MCF 10A (cell line): ENCODE data around the gene HLA-DPB1. TPM values are rescaled to one million over a fixed set of nuclear protein-coding genes. Genes with fewer than 3 reads are reported as not detected.

Experiments used
- BruUV-seq: library from RNA; stranded (reverse); fragments of 400-500 nt; replicated peaks from 2 replicates; lab custom pipeline; 2021; lab: Mats Ljungman, UMichigan
- CTCF ChIA-PET: fragments of 300-600 bp; sonication (Branson Sonifier 250); formaldehyde crosslinking; extraction: SDS; loops from one replicate; lab custom pipeline; 2021; ENCODE audit warnings: antibody characterized with exemption, inconsistent platforms; lab: Yijun Ruan, JAX
- POLR2A ChIA-PET: fragments of 300-600, 350-650 bp; sonication (Branson Sonifier 250); formaldehyde crosslinking; extraction: SDS; loops from one replicate; lab custom pipeline; 2020; ENCODE audit warnings: antibody characterized with exemption, inconsistent platforms; lab: Yijun Ruan, JAX
- DNase-seq: peaks from one replicate; pipeline ENCODE4 v3.0.0-alpha.2; 2018; ENCODE audit not compliant: unreplicated experiment
- H3K27ac Mint-ChIP-seq: one replicate; pipeline ENCODE4 v1.8.0; 2022; ENCODE audit warnings: mild to moderate bottlenecking, low read depth, mixed read lengths; ENCODE audit not compliant: unreplicated experiment
- H3K27me3 Mint-ChIP-seq: one replicate; pipeline ENCODE4 v1.8.0; 2022; ENCODE audit warnings: mixed read lengths; ENCODE audit not compliant: insufficient read depth, unreplicated experiment
- H3K36me3 Mint-ChIP-seq: one replicate; pipeline ENCODE4 v1.8.0; 2022; ENCODE audit warnings: mild to moderate bottlenecking, moderate library complexity, mixed read lengths; ENCODE audit not compliant: insufficient read depth, unreplicated experiment
- H3K4me1 Mint-ChIP-seq: one replicate; pipeline ENCODE4 v1.8.0; 2022; ENCODE audit warnings: mixed read lengths; ENCODE audit not compliant: insufficient read depth, unreplicated experiment
- H3K4me3 Mint-ChIP-seq: one replicate; pipeline ENCODE4 v1.8.0; 2022; ENCODE audit warnings: mild to moderate bottlenecking, moderate library complexity, mixed read lengths; ENCODE audit not compliant: unreplicated experiment
- H3K9me3 Mint-ChIP-seq: one replicate; pipeline ENCODE4 v1.8.0; 2022; ENCODE audit warnings: mixed read lengths; ENCODE audit not compliant: unreplicated experiment
- intact Hi-C: fragments of 100-400 bp; cut with micrococcal nuclease; formaldehyde crosslinking; loops from 2 replicates; pipeline ENCODE4 v1.14.1; 2022
- total RNA-seq: library from RNA; stranded (reverse); gene quantifications from 2 replicates; pipeline ENCODE4 v1.2.3, GENCODE V29; 2022
- TF ChIP-seq, protein P1 (sequence below): fragments of 200-600 bp; IDR thresholded peaks from one replicate; pipeline ENCODE4 v1.8.0; 2022; ENCODE audit warnings: antibody characterized with exemption, mild to moderate bottlenecking; ENCODE audit not compliant: unreplicated experiment

HLA-DPB1 gene
- total RNA-seq, 1 experiment from 2014 or later = not detected

DNA sequence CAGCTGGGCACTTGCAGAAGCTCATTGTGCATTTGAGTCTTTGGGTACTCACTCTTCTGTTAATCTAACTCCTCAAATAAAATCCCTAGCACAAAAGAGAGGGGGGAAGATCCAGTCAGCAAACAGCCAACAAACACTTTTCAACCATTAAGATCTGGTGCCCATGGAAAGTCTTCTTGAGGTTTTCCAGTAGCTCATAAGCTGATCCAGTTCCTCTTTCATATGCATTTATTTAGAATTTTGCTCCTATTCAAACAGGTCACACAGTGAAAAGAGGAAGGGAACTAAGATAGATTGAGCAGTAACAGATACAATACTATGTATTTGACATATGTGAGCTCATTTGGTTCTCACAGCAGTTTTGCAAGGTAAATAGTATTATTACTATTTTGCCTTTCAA is 38.6 kb downstream of the HLA-DPB1 start:
- Mint-ChIP-seq H3K27ac (no peak overlapping the region), H3K9me3 (no peaks in the 10 kb centered on the region), H3K27me3 (peaks cover 96% of the 10 kb centered on the region), H3K36me3 (no peaks in the 10 kb centered on the region), H3K4me1 (no peaks in the 10 kb centered on the region), H3K4me3 (no peak overlapping the region)
- intact Hi-C loops = no loop called here
- ChIA-PET POLR2A (no interaction called here), CTCF (interaction anchor here (0.8 to 1.3 kb wide), 3 partner anchors 32 to 83 kb away, joined by 3 to 4 read pairs (median 3); no protein-coding TSS in a partner anchor)
- no peak for DNase-seq
- TF ChIP-seq, protein P1, sequence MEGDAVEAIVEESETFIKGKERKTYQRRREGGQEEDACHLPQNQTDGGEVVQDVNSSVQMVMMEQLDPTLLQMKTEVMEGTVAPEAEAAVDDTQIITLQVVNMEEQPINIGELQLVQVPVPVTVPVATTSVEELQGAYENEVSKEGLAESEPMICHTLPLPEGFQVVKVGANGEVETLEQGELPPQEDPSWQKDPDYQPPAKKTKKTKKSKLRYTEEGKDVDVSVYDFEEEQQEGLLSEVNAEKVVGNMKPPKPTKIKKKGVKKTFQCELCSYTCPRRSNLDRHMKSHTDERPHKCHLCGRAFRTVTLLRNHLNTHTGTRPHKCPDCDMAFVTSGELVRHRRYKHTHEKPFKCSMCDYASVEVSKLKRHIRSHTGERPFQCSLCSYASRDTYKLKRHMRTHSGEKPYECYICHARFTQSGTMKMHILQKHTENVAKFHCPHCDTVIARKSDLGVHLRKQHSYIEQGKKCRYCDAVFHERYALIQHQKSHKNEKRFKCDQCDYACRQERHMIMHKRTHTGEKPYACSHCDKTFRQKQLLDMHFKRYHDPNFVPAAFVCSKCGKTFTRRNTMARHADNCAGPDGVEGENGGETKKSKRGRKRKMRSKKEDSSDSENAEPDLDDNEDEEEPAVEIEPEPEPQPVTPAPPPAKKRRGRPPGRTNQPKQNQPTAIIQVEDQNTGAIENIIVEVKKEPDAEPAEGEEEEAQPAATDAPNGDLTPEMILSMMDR = no peak
- BruUV-seq = no TSS peak

DNA sequence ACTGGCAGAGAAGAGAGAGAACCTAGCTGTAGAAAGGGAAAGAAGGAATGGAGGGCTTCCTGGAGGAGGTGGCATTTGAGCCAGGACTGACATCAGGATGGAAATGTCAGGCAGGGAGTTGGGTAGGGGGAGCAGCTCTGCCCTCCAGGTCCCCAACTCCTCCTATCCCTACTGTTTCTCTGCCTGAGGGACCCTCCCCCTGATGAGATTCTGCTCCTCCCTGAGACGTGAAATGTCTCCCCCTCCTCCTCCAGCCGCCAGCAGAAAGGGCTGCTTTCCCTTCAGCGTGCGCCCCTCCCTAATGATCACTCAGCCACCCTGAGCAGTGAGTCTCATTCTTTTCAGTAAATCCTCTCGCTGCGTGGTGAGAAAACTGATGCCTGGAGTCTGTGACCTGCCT is 40.6 kb downstream of the HLA-DPB1 start:
- CTCF ChIA-PET = interaction anchor here (0.6 to 5.7 kb wide), 6 partner anchors 20 to 163 kb away, joined by 3 to 63 read pairs (median 4); partner anchors contain the start of gene HLA-DMA
- BruUV-seq = no TSS peak
- POLR2A ChIA-PET = no interaction called here
- Mint-ChIP-seq H3K27ac (no peak overlapping the region), H3K27me3 (peaks cover 96% of the 10 kb centered on the region), H3K4me3 (no peak overlapping the region), H3K36me3 (no peaks in the 10 kb centered on the region), H3K4me1 (no peaks in the 10 kb centered on the region), H3K9me3 (no peaks in the 10 kb centered on the region)
- no peak for DNase-seq
- TF ChIP-seq, protein P1 = no peak
- intact Hi-C loops = no loop called here

DNA sequence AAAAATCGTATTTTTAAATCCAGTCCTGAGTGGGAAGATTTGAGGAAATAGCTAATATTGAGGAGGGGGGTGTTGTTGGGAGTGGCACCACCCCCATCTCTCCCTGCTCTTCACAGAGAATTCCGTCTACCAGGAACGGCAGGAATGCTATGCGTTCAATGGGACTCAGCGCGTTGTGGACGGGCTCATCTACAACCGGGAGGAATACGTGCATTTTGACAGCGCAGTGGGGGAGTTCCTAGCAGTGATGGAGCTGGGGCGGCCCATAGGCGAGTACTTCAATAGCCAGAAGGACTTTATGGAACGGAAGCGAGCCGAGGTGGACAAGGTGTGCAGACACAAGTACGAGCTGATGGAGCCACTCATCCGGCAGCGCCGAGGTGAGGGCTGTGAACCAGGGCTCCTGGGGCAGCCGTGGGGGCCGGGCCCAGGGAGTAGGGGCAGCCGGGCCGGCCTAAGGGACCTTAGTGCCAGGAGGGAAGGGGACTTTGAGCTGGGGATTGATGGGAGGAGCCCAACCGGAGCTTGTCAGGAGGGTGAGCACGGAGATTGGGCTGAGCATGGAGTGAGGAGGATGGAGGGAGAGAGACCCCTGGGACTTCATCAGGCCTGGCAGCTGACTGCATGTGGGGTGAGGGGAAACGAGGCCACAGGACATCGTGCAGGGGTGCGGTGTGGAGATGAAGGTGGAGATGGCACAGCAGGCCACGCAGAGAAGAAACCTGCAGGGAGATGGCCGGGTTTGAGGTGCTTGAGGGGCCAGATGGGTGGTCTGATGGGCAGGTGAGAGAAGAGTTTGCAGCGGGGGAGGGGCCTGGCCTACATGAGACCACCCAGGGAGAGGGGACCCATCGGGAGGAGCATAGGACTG is 41.3 kb downstream of the HLA-DPB1 start:
- POLR2A ChIA-PET = interaction anchor here (0.7 to 0.9 kb wide), 2 partner anchors 73 to 131 kb away, joined by 3 read pairs; no protein-coding TSS in a partner anchor
- TF ChIP-seq, protein P1 = no peak
- no peak for DNase-seq
- H3K27ac Mint-ChIP-seq = no peak overlapping the region
- H3K9me3 Mint-ChIP-seq = no peaks in the 10 kb centered on the region
- BruUV-seq = no TSS peak
- no peaks in the 10 kb centered on the region for H3K4me1 Mint-ChIP-seq
- no peaks in the 10 kb centered on the region for H3K36me3 Mint-ChIP-seq
- H3K4me3 Mint-ChIP-seq = no peak overlapping the region
- intact Hi-C loops = no loop called here
- peaks cover 92% of the 10 kb centered on the region for H3K27me3 Mint-ChIP-seq
- CTCF ChIA-PET = interaction anchor here (0.6 to 5.7 kb wide), 11 partner anchors 15 to 282 kb away, joined by 3 to 63 read pairs (median 4); partner anchors contain the start of genes HLA-DMA and HLA-DMB

DNA sequence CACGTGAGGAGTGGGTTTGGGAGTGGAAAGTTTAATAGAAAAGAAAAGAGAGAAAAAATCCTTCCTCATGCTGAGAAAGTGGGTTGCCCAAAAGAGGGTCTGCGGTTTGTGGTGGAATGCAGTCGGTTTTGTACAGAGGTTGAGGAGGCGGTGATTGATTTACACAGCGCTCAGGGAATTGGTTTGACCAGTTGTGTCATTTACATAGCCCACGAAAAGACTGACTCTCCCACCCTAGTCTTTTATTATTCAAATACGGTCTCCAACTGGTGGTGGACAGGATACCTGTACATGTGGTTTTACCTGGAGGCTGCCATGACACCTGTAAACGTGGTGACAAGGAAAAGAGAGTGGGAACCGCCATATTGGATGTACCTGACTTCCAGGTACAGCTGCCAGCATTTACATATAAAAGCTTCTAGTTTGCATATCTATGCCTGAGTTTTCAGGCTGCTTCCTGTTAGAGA is 42.1 kb downstream of the HLA-DPB1 start:
- Mint-ChIP-seq H3K9me3 (no peaks in the 10 kb centered on the region), H3K27ac (no peak overlapping the region), H3K27me3 (peaks cover 88% of the 10 kb centered on the region), H3K4me3 (no peak overlapping the region), H3K36me3 (no peaks in the 10 kb centered on the region), H3K4me1 (no peaks in the 10 kb centered on the region)
- intact Hi-C loops = loop anchor here (1.0 to 2.0 kb wide), 3 partner anchors 30 to 131 kb away; no protein-coding TSS in a partner anchor
- TF ChIP-seq, protein P1 = no peak
- POLR2A ChIA-PET = no interaction called here
- CTCF ChIA-PET = interaction anchor here (0.6 to 5.7 kb wide), 8 partner anchors 14 to 278 kb away, joined by 3 to 63 read pairs (median 5); no protein-coding TSS in a partner anchor
- no TSS peak for BruUV-seq
- DNase-seq = no peak
